SK-N-SH (cell line): ENCODE results near the gene TBX18. TPM values are rescaled to one million over a fixed set of nuclear protein-coding genes. Genes with fewer than 3 reads are reported as not detected.
A peak's percentile ranks its signal among the peaks of the same experiment; 100 is the strongest.

Experiments used
- CTCF ChIA-PET: fragments of 300-600, 350-600 bp; formaldehyde crosslinking; extraction: SDS; loops from one replicate; lab custom pipeline; 2021; lab: Yijun Ruan, JAX
- POLR2A ChIA-PET: fragments of 350-600 bp; sonication (Branson Sonifier 250); formaldehyde crosslinking; extraction: SDS; loops from one replicate; lab custom pipeline; 2020; ENCODE audit warnings: antibody characterized with exemption, inconsistent platforms; lab: Yijun Ruan, JAX
- DNase-seq: peaks from one replicate; pipeline ENCODE4 v3.0.0; 2012
- H2AFZ ChIP-seq: fragments of 200-600 bp; sonication (generic); 2 replicates; pipeline ENCODE4 v1.8.1; 2016; ENCODE audit warnings: antibody characterized with exemption, mild to moderate bottlenecking, low read depth
- H3F3A ChIP-seq: fragments of 200-600 bp; sonication (generic); replicated peaks from 2 replicates; pipeline ENCODE3; 2016; ENCODE audit warnings: antibody characterized with exemption, mild to moderate bottlenecking; ENCODE audit not compliant: insufficient read depth
- H3K27ac ChIP-seq, 2 experiments: fragments of 200-500 bp in 1 of 2; fragments of 200-600 bp in 1 of 2; sonication (Bioruptor generic) in 1 of 2; sonication (generic), shearing (Covaris generic) in 1 of 2; 2 replicates each; pipeline versions ENCODE4 v1.5.1 to v1.6.1; 2014 to 2016; ENCODE audit warnings: low read depth in 2 of 2, inconsistent platforms in 1 of 2, low read length in 1 of 2, mild to moderate bottlenecking in 1 of 2, mixed read lengths in 1 of 2
- H3K27me3 ChIP-seq: fragments of 200-600 bp; sonication (generic), shearing (Covaris generic); 2 replicates; pipeline ENCODE4 v1.6.1; 2016; ENCODE audit warnings: mixed run types; ENCODE audit not compliant: insufficient read depth
- H3K36me3 ChIP-seq, 2 experiments: fragments of 200-500 bp in 1 of 2; fragments of 200-600 bp in 1 of 2; sonication (Bioruptor generic) in 1 of 2; sonication (generic) in 1 of 2; replicated peaks in 1 of 2; 2 replicates each; pipeline versions ENCODE3 to v1.5.1; 2014 to 2016; ENCODE audit warnings: low read length in 1 of 2, mild to moderate bottlenecking in 1 of 2; ENCODE audit not compliant: insufficient read depth in 2 of 2, control insufficient read depth in 1 of 2
- H3K4me1 ChIP-seq, 2 experiments: fragments of 200-500 bp in 1 of 2; fragments of 200-600 bp in 1 of 2; sonication (Bioruptor generic) in 1 of 2; sonication (generic), shearing (Covaris generic) in 1 of 2; 2 replicates each; pipeline versions ENCODE4 v1.5.1 to v1.6.1; 2014 to 2016; ENCODE audit warnings: low read depth in 1 of 2, low read length in 1 of 2, mixed run types in 1 of 2; ENCODE audit not compliant: insufficient read depth in 2 of 2, control insufficient read depth in 1 of 2
- H3K4me2 ChIP-seq: fragments of 200-600 bp; sonication (generic), shearing (Covaris generic); 2 replicates; pipeline ENCODE4 v1.6.1; 2017; ENCODE audit warnings: mixed run types
- H3K4me3 ChIP-seq, 2 experiments: fragments of 200-500 bp in 1 of 2; fragments of 200-600 bp in 1 of 2; sonication (Bioruptor generic) in 1 of 2; sonication (generic), shearing (Covaris generic) in 1 of 2; 2 replicates each; pipeline versions ENCODE4 v1.5.1 to v1.8.1; 2014 to 2016; ENCODE audit warnings: low read depth in 2 of 2, inconsistent platforms in 1 of 2, low read length in 1 of 2, mild to moderate bottlenecking in 1 of 2, mixed read lengths in 1 of 2, moderate library complexity in 1 of 2
- H3K79me2 ChIP-seq: fragments of 200-600 bp; sonication (generic); 2 replicates; pipeline ENCODE4 v1.8.1; 2017; ENCODE audit warnings: mild to moderate bottlenecking; ENCODE audit not compliant: insufficient read depth
- H3K9ac ChIP-seq: fragments of 200-600 bp; sonication (generic); 2 replicates; pipeline ENCODE4 v1.6.1; 2017; ENCODE audit warnings: mixed run types
- H3K9me2 ChIP-seq: fragments of 200-600 bp; sonication (generic); 2 replicates; pipeline ENCODE4 v1.6.1; 2017; ENCODE audit warnings: mixed run types
- H3K9me3 ChIP-seq: fragments of 200-600 bp; sonication (generic); 2 replicates; pipeline ENCODE4 v1.6.1; 2017; ENCODE audit warnings: mixed run types, mild to moderate bottlenecking, moderate library complexity
- H4K20me1 ChIP-seq: fragments of 200-600 bp; sonication (generic); 2 replicates; pipeline ENCODE4 v1.6.1; 2017; ENCODE audit warnings: mild to moderate bottlenecking, mixed run types; ENCODE audit not compliant: insufficient read depth
- CHD2 ChIP-seq: fragments of 150-350 bp; IDR thresholded peaks from 2 replicates; pipeline ENCODE4 v1.6.1; 2018; ENCODE audit warnings: low read length; ENCODE audit not compliant: partially characterized antibody
- EP300 ChIP-seq, 2 experiments: IDR thresholded peaks; 2 replicates each; pipeline versions ENCODE4 v1.4.0 to v1.6.1; 2012; ENCODE audit warnings: borderline replicate concordance in 1 of 2, low read depth in 1 of 2, low read length in 1 of 2
- FOSL2 ChIP-seq: IDR thresholded peaks from 2 replicates; pipeline ENCODE4 v1.4.0; 2012; ENCODE audit warnings: low read depth, mild to moderate bottlenecking, moderate library complexity, borderline replicate concordance
- FOXJ3 ChIP-seq: sonication (generic); formaldehyde crosslinking; IDR thresholded peaks from 2 replicates; pipeline ENCODE4 v1.5.1; 2020; ENCODE audit warnings: mild to moderate bottlenecking, missing genetic modification reagents
- FOXM1 ChIP-seq: IDR thresholded peaks from 2 replicates; pipeline ENCODE4 v1.4.0; 2012; ENCODE audit warnings: low read depth, mild to moderate bottlenecking
- JUND ChIP-seq: IDR thresholded peaks from 2 replicates; pipeline ENCODE4 v1.4.0; 2012
- MAX ChIP-seq: IDR thresholded peaks from 2 replicates; pipeline ENCODE4 v1.4.0; 2012; ENCODE audit warnings: low read depth
- MEF2A ChIP-seq: IDR thresholded peaks from 2 replicates; pipeline ENCODE4 v1.4.0; 2012; ENCODE audit warnings: low read depth, borderline replicate concordance
- NFIC ChIP-seq: IDR thresholded peaks from 2 replicates; pipeline ENCODE4 v1.4.0; 2012; ENCODE audit warnings: borderline replicate concordance
- PBX3 ChIP-seq: IDR thresholded peaks from 2 replicates; pipeline ENCODE4; 2012
- POLR2AphosphoS5 ChIP-seq: IDR thresholded peaks from 2 replicates; pipeline ENCODE4 v1.6.1; 2012; ENCODE audit warnings: low read depth, low read length
- RAD21 ChIP-seq: IDR thresholded peaks from 2 replicates; pipeline ENCODE4 v1.6.1; 2012; ENCODE audit warnings: mild to moderate bottlenecking, low read length
- RCOR1 ChIP-seq: fragments of 150-350 bp; IDR thresholded peaks from 2 replicates; pipeline ENCODE4 v1.6.1; 2017; ENCODE audit warnings: antibody characterized with exemption, low read length
- RFX5 ChIP-seq: IDR thresholded peaks from 2 replicates; pipeline ENCODE4 v1.6.1; 2012; ENCODE audit warnings: mild to moderate bottlenecking, improper control_type of control experiment, low read length
- RXRA ChIP-seq: IDR thresholded peaks from 2 replicates; pipeline ENCODE4 v1.4.0; 2012; ENCODE audit warnings: low read depth, mild to moderate bottlenecking, borderline replicate concordance
- SIN3A ChIP-seq: IDR thresholded peaks from 2 replicates; pipeline ENCODE4 v1.6.1; 2012; ENCODE audit warnings: low read depth, mild to moderate bottlenecking, low read length, moderate library complexity, borderline replicate concordance
- SMC3 ChIP-seq: IDR thresholded peaks from 2 replicates; pipeline ENCODE4 v1.6.1; 2012; ENCODE audit warnings: low read depth, low read length, improper control_type of control experiment
- TAF1 ChIP-seq: IDR thresholded peaks from 2 replicates; pipeline ENCODE4 v1.6.1; 2012; ENCODE audit warnings: low read depth, mild to moderate bottlenecking, low read length, moderate library complexity, borderline replicate concordance
- TCF12 ChIP-seq: IDR thresholded peaks from 2 replicates; pipeline ENCODE4 v1.4.0; 2012
- TEAD4 ChIP-seq: IDR thresholded peaks from 2 replicates; pipeline ENCODE4 v1.4.0; 2012; ENCODE audit warnings: mild to moderate bottlenecking, borderline replicate concordance; ENCODE audit not compliant: insufficient read depth
- USF2 ChIP-seq: fragments of 150-350 bp; IDR thresholded peaks from 2 replicates; pipeline ENCODE4 v1.6.1; 2017; ENCODE audit warnings: antibody characterized with exemption, low read length, low read depth, borderline replicate concordance
- polyA plus RNA-seq, 3 experiments: library from polyadenylated mRNA; depleted of rRNA; stranded (reverse); fragments of >200 nt; gene quantifications; 2 replicates each; pipeline ENCODE4 v1.2.3, GENCODE V29; 2012
- TF ChIP-seq, protein P1 (sequence below): IDR thresholded peaks from 2 replicates; pipeline ENCODE4 v1.4.0; 2012; ENCODE audit warnings: low read depth, borderline replicate concordance
- TF ChIP-seq, protein P2 (sequence below): fragments of 200-600 bp; sonication (generic); IDR thresholded peaks from 2 replicates; pipeline ENCODE4 v1.6.1; 2017; ENCODE audit warnings: antibody characterized with exemption, mild to moderate bottlenecking, moderate library complexity

The TBX18 gene
- polyA plus RNA-seq, 1 of the 3 experiments (the other 2 are of a cell fraction): 19.3 TPM

DNA sequence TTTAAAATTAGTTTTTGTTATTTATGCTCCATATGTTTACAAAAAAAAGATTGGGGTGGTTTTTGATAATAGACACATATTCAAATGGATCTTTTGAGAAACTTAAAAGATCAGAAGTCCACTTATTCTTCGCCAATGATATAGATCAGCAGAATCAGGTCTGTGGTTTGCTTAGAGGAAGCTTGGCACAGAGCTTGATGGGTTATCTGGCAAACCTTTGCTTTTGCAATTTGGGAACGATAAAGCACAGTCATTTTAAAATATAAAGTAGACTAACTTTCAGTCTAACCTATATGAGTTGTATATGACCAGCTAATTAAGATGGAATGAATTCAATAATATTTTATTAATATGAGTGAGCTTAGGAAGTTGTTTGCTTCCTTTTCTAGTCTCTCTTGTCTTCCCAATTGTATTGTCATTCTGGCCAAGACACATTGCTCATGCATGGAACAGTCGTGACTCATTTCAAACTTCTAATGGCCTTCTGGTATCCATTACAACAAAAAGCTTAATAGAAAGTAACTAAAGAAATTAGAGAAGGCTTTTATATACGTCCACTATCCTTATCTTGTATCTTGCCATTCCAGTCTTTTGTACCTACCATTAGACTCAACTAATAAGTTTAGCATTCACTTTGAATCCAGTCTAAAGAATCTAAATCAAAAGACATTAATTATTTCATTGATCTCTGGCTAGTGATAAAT, 118.7 kb downstream of the TBX18 start (continued):
- TF ChIP-seq TAF1 (peak; percentile 26; the same call in 1 of the 2 replicates), MEF2A (peak; percentile 27; the same call in 1 of the 2 replicates), RFX5 (no peak), TEAD4 (peak; percentile 98), SIN3A (no peak; the same call in 1 of the 2 replicates), RXRA (peak; percentile 80; the same call in 1 of the 2 replicates), FOSL2 (peak; percentile 91), CHD2 (no peak), FOXM1 (peak; percentile 97), NFIC (peak; percentile 92), PBX3 (peak; percentile 93), FOXJ3 (CRISPR knock-in tag) (no peak)
- TF ChIP-seq, protein P1, sequence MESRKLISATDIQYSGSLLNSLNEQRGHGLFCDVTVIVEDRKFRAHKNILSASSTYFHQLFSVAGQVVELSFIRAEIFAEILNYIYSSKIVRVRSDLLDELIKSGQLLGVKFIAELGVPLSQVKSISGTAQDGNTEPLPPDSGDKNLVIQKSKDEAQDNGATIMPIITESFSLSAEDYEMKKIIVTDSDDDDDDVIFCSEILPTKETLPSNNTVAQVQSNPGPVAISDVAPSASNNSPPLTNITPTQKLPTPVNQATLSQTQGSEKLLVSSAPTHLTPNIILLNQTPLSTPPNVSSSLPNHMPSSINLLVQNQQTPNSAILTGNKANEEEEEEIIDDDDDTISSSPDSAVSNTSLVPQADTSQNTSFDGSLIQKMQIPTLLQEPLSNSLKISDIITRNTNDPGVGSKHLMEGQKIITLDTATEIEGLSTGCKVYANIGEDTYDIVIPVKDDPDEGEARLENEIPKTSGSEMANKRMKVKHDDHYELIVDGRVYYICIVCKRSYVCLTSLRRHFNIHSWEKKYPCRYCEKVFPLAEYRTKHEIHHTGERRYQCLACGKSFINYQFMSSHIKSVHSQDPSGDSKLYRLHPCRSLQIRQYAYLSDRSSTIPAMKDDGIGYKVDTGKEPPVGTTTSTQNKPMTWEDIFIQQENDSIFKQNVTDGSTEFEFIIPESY: peak; percentile 60; the same call in 1 of the 2 replicates
- TF ChIP-seq, protein P2, sequence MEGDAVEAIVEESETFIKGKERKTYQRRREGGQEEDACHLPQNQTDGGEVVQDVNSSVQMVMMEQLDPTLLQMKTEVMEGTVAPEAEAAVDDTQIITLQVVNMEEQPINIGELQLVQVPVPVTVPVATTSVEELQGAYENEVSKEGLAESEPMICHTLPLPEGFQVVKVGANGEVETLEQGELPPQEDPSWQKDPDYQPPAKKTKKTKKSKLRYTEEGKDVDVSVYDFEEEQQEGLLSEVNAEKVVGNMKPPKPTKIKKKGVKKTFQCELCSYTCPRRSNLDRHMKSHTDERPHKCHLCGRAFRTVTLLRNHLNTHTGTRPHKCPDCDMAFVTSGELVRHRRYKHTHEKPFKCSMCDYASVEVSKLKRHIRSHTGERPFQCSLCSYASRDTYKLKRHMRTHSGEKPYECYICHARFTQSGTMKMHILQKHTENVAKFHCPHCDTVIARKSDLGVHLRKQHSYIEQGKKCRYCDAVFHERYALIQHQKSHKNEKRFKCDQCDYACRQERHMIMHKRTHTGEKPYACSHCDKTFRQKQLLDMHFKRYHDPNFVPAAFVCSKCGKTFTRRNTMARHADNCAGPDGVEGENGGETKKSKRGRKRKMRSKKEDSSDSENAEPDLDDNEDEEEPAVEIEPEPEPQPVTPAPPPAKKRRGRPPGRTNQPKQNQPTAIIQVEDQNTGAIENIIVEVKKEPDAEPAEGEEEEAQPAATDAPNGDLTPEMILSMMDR: no peak

DNA sequence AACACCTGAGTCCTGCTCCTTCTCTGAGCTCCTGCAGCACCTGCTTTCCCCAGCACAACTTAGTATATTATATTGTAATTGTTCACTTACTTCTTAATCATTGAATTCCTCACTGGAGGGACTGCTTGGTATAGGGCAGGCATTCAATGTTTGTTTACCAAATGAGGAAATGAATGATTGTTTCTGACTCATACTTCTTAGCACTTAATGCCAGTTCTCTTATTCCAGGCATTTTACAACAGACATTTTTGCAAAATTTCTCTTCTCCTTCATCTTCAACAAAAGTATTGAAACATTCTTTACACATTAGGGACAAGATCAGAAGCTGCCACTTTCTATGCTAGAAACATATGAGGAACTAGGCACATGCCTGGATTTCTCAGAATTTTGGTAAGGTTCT, 119.4 kb downstream of the TBX18 start:
- Histone ChIP-seq H3K4me1 (peaks cover 0 to 19% of the 10 kb centered on the region in 2 experiments; a peak in 2 of 4 replicates), H3K79me2 (no peaks in the 10 kb centered on the region), H3K9ac (peak overlapping the region; percentile 49; the same call in 1 of the 2 replicates), H2AFZ (no peak overlapping the region), H3K27ac (peak overlapping the region; percentile 88 to 95; a peak in 3 of 4 replicates), H3K4me2 (peak overlapping the region; percentile 75), H3K27me3 (no peaks in the 10 kb centered on the region), H4K20me1 (no peaks in the 10 kb centered on the region), H3K9me3 (no peaks in the 10 kb centered on the region), H3K4me3 (peak overlapping the region in 1 of 2 experiments; percentile 10; a peak in 1 of 4 replicates), H3K36me3 (no peaks in the 10 kb centered on the region), H3F3A (peaks cover 25% of the 10 kb centered on the region), H3K9me2 (no peaks in the 10 kb centered on the region)
- POLR2A ChIA-PET: no interaction called here
- CTCF ChIA-PET: interaction anchor here (1.3 kb wide), 1 partner anchor 10 kb away, joined by 4 read pairs; no protein-coding TSS in a partner anchor
- no peak for TF ChIP-seq FOXM1
- TF ChIP-seq USF2: no peak
- peak; percentile 85 for TF ChIP-seq TCF12
- TF ChIP-seq RXRA: no peak
- peak; percentile 86 for TF ChIP-seq FOSL2
- TF ChIP-seq NFIC: peak; percentile 85
- TF ChIP-seq RAD21: no peak
- TF ChIP-seq TEAD4: peak; percentile 75
- no peak for TF ChIP-seq SMC3
- TF ChIP-seq EP300 (IDR thresholded peaks at IDR 0.05; ENCODE audit: borderline replicate concordance in 1 of 2, low read depth in 1 of 2, low read length in 1 of 2): peak in 1 of 2 experiments; percentile 85; a peak in 1 of 4 replicates
- TF ChIP-seq RCOR1: no peak
- no peak for TF ChIP-seq SIN3A
- peak; percentile 79 for TF ChIP-seq JUND
- no peak for TF ChIP-seq MAX
- TF ChIP-seq PBX3: peak; percentile 85
- TF ChIP-seq POLR2AphosphoS5: peak; percentile 47; the same call in 1 of the 2 replicates
- no peak for DNase-seq
